AG08395 (cell line): ENCODE data around the gene FOXQ1.
"Not testable (repeated sequence)": the region's sequence is repeated elsewhere in the genome, so short reads cannot be mapped to it uniquely, and the experiment has no call there.

Source experiments
- DNase-seq: peaks from one replicate; pipeline ENCODE4 v3.0.0; 2012; ENCODE audit warnings: mixed read lengths, low spot score

FOXQ1 gene

GRCh38 chr6:1322696-1323219 lies 10.9 kb downstream of the FOXQ1 start:
- DNase-seq: no peak

GRCh38 chr6:1324936-1325335 lies 13.0 kb downstream of the FOXQ1 start:
- DNase-seq: no peak

DNA sequence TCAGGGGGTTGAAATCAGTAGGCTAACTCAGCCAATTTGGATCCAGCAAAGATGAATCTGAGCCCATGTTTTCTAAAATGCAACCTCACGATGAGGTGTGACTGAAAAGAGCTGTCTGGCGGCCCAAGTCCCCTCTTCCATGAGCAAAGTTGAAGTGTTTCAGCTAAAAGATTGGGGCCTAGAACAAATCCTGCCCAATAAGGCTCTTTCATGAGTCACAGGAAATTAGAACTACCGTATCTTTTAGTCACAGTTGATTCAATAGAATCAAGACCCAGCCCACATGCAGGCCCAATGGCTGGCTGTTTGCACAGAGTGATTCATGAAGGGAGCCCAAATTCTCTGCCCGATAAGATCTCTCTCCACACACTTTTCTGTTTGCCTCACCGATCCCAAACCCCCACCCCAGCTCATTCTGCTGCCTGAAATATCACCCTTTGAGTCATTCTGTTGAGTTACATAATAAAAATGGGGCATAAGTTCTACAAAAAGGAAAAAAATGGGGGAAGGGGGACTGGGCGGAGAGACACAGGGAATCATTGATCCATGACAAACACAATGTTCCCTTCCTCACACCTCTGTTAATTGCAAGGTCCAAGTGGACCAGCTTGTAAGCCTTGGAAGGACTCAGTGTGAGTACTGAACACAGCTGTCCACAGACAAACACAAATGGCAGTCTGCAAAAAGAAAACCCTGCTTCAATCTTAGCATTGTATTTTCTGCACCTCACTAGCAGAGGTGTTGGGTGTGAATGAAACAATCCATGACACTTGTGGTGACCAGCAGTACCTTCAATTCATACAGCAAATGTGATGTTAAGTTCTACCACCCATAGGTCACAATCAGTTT lies 13.8 kb downstream of the FOXQ1 start:
- DNase-seq: peak; percentile 83

DNA sequence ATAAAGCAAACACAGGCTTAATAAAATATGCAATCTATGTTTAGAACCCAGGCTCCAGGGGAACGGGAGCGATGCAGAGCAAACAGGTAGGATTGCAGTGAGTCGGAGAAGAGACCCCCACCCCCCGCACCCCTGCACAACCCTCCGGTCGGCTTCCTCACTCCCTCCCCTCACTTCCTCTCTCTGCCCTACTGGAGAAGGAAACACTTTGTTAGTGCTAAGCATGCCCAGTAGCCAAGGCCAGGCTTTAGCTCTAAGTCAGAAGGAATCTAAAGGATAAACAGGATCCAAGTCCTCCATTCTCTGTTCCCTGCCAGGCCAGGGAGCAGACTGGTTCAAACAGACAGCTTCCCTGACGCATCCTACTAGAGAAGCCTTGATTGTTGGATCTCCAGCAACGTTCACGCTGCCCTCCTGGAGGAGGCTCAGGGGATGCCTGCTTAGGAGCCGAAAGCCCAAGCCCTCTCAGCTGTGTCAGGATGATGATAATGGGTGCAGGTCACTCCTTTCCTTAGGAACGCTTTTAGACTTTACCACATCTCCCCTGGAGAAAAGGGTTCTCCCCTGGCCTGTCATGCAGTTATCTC lies 14.7 kb downstream of the FOXQ1 start:
- no peak for DNase-seq

DNA sequence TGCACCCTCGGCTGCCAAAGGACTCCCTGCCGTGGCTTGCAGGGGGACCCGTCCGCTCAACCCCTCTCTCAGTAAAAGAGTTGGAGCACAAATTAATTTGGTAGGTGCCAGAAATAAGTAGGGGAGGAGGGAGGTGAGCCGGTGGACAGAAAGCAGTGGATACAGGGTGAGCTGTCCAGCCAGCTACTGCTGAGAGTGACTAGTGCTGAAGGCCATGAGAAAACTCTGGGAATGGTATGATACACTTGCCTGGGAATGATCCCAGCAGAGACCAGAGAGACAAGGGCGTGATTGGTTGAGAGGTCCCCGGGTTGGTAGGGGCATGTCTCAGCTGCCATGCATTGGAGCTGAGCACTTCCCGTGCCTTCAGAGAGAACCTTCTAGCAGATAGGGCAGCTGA lies 15.7 kb downstream of the FOXQ1 start:
- DNase-seq: no peak

DNA sequence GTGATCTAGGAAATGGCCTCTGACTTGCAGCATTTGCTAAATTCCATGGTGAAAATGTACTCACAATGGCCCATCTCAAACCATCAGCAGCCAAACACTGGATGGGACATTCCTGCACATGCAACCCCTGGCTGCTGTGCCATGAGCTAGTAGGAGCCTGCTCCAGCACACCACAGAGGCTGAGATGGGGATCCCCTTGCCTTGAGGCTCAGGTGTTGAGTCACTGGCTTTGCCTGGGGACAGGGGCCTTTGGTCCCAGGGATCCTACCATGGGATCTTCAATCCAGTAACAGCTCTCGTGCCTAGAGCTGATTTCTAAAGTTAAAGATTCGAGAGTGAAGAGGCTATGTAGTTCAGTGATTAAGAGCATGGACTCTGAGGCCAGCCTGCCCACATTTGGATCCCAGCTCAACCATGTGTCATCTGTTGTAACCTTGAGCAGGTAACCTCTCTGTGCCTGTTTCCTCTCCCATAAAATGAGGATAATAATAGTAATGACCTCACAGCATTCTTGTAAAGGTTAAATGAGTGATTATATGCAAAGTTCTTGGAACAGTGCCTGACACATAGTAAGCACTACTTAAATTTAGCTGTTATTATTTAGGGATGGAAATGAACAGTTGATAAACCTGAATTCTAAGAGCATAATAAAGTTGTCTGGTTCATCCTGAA lies 16.4 kb downstream of the FOXQ1 start:
- no peak for DNase-seq

DNA sequence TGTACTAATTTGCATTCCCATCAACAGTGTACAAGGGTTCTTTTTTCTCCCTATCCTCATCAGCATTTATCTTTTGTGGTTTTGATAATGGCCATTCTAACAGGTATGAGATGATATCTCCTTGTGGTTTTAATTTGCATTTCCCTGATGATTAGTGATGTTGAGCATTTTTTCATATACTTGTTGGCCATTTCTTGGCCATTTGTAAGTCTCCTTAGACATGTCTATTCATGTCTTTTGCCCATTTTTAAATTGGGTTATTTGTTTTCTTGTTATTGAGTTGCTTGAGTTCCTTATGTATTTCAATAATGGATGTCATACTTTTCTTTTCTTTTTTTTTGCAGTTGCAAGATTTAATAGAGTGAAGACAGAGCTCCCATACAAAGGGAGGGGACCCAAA lies 17.8 kb downstream of the FOXQ1 start:
- DNase-seq: no peak

DNA sequence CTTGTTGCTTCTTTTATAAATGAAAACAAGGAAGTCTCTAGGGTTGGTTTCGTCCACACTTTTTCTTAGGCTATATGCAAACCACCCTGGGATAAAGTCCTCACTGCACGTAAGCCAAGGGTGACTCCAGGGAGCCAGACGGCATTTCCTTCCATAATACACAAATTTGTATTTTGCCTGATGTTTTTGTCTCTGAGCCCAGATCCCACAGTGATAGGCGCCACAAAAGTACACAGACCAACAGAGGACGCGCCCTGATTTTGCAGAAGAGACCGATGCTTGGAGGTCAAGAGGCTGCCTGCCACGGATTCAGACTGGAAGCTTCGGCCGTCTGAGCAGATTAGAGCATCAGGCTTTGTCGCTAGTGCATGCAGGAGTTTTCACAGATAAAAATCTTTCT lies 22.8 kb downstream of the FOXQ1 start:
- no peak for DNase-seq

DNA sequence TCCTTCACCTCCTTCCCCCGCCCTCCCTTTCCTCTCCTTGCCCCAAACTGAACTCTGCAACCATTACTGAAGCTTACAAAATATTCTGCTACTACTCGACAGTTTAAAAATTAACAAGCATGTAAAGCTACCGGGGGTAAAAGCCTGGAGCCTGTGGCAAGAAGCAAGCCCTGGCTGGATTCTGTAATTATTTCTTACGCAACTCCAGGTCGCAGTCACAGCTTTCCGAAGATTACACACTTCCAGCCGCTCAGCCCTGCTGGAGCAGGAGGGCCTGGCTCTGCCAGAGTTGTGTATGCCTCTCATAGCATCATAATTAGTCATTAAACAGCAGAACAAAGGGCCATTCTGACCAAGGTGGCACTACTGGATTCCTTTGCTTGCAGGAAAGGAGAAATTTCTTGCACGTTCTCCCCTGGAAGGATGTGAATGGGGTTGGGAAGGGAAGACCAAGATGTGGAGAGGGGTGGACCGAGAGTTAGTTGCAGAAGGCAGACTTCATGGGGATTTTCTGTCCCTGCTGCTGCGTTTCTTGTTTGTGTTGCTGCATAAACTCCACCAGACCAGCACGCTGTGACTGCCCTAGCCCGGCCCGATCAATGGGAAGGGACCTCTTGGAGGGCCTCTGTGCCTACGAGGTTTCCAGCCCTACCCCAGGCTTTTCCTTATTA lies 23.6 kb downstream of the FOXQ1 start:
- peak; percentile 80 for DNase-seq

GRCh38 chr6:1336246-1336843 lies 24.4 kb downstream of the FOXQ1 start:
- DNase-seq: no peak

GRCh38 chr6:1337791-1338190 lies 25.9 kb downstream of the FOXQ1 start:
- DNase-seq: peak; percentile 14

DNA sequence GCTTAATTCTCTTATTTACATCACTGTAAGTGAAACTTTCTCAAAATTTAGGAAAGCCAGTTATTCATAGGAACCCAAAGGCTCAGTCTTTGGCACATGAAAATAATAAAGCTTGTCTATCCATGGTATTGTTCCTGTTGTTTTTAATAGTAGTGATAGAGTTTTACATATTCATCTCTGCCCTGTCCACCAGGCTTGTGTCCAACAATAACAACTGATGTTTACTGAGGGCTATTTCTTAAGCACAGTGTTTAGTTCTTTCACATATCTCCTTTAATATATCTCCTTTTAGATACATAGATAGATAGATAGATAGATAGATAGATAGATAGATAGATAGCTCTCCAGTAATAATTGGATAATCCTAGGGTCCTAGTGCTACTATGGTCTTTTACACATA lies 34.2 kb downstream of the FOXQ1 start:
- DNase-seq: no peak

DNA sequence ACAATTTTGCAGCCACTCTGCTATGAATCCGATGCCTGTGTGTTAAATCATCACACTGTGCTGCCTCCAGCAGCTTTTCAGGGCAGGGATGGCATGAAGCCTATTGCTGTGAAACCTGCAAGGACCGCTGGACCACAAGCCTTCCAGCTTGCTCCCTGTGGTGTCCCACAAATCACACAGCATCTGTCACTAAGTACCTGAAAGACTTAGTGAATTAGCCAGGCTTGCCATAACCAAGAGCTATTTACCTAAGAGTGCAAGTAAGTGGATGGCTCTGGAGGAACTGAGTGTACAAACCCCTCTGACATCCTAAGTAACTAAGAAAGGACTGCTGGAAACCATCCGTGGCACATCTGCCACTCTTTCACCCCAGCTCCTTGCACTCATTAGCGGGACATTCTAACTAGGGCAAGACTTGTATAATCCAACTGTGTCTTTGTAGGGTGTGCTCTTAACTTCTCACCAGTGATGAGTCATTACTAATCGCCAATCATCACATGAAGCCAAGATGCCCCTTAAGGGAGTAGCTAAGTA lies 34.7 kb downstream of the FOXQ1 start:
- DNase-seq: no peak

GRCh38 chr6:1347161-1347560 lies 35.3 kb downstream of the FOXQ1 start:
- DNase-seq: no peak

DNA sequence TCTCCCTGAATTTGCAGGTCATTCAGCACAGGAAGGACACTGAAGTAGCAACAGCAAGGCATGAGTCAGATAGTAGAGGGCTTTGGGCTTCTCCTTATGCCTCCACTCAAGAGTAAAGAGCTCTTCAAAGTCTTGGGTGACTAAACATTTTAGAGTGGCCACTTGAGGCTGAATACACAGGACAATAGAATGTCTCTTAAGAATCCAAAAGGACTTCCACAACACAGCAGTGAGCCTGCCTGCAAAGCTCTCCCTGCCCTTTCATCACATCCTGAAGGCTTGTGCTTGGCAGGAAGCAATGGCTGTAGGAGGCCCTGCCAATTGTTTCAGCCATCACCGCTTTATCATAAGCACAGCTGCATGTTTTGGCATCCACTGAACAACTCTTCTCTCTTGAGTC lies 36.8 kb downstream of the FOXQ1 start:
- DNase-seq: no peak

GRCh38 chr6:1349655-1350054 lies 37.8 kb downstream of the FOXQ1 start:
- no peak for DNase-seq

DNA sequence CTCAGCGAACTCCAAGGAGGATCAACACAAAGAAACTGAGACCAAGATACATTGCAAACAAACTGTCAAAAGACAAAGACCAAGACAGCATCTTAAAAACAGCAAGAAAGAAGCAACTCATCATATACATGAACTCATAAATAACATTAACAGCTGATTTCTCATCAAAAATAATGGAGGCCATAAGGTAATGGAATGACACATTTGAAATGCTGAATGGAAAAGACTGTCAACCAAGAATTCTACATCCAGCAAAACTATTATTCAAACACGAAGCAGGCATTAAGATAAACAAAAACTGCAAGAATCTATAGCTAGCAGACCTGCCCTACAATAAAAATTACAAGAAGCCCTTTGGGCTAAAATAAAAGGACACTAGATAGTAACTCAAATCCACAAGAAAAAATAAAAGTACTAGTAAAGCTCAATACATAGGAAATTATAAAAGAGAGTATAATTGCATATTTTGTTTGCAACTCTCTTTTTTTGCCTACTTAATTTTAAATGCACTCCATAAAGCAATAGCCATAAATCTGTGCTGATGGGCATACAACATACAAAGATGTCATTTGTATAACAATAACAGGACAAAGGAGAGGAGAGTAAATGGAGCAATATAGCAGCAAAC lies 39.6 kb downstream of the FOXQ1 start:
- no peak for DNase-seq

DNA sequence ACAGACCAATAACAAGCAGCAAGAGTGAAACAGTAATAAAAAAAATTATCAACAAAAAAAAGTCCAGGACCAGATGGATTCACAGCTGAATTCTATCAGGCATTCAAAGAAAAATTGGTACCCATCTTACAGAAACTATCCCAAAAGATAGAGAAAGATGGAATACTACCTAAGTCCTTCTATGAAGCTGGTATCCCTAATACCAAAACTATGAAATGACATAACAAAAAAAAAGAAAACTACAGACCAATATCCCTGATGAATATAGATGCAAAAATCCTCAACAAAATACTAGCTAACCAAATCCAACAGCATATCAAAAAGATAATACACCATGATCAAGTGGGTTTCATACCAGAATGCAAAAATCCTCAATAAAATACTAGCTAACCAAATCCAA lies 43.2 kb downstream of the FOXQ1 start:
- DNase-seq: not testable (repeated sequence)

DNA sequence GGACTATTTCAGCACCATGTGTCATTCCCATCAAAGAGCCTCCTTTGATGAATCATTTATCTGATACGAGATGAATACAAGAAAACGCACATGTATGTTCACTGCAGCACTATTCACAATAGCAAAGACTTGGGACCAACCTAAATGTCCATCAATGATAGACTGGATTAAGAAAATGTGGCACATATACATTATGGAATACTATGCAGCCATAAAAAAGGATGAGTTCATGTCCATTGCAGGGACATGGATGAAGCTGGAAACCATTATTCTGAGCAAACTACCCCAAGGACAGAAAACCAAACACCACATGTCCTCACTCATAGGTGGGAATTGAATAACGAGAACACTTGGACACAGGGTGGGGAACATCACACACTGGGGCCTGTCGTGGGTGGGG lies 49.8 kb downstream of the FOXQ1 start:
- DNase-seq: not testable (repeated sequence)

DNA sequence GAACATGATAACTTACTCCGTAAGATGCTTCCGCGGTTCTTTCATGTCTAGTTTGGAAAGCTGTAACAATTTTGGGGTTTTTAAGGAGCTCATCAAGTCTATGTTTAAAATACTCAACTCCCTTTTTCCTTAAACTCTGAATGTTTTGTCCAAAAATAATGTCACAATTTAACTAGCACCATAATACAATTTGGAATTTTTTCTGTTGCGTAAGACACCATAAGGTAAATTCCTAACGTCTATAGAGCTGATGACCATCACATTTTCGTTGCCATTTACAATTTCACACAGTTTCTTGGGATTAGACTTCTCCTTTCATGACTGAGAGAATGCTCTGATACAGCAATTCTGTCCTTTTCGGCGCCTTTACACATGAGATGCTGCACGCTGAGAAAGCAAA lies 50.7 kb downstream of the FOXQ1 start:
- DNase-seq: no peak

DNA sequence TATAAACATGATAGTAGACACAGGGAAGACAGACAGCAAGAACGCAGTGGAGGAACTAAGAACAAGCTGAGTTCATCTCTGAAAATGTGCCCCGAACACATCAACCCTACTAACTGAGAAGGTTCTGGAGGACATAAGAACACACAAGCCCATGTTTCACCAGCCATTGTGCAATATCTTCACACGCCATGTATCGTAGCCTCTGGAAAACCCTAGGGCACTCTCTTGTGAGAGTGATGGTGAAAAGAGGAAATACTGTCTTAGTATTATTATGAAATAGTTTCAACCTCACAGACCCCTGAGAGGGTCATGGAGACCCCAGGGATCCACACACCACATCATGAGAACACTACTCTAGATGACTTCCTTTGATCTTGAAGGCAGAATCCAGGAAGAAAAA lies 51.4 kb downstream of the FOXQ1 start:
- DNase-seq: no peak
